ENCODE results near the gene SPINK8. TPM values are rescaled to one million over a fixed set of nuclear protein-coding genes. Genes with fewer than 3 reads are reported as not detected.

The SPINK8 gene
- polyA plus RNA-seq, 3 donors, result not detected

- Mint-ChIP-seq H3K9me3 (peaks cover under 1 to 16% (median 4%) of the 10 kb centered on the region in 7 donors), H3K36me3 (no peaks in the 10 kb centered on the region), H3K4me1 (peaks cover 34% of the 10 kb centered on the region), H3K4me3 (no peak overlapping the region), H3K27ac (no peak overlapping the region), H3K27me3 (ENCODE audit: low read depth in 3 of 3) (peaks cover 0 to 3% (median 1%) of the 10 kb centered on the region in 3 donors)
- Histone ChIP-seq H3K4me1 (ENCODE audit: control insufficient read depth in 1 of 2, insufficient read depth in 2 of 2, low read length in 2 of 2) (peaks cover 14 to 18% of the 10 kb centered on the region in 2 donors), H3K9ac (ENCODE audit: insufficient read depth, low read length, poor library complexity, severe bottlenecking) (no peak overlapping the region), H3K36me3 (replicated peaks in 1 of 2; ENCODE audit: control insufficient read depth in 1 of 2, insufficient read depth in 2 of 2, low read length in 2 of 2) (no peaks in the 10 kb centered on the region), H3K79me2 (ENCODE audit: insufficient read depth, low read length) (no peaks in the 10 kb centered on the region), H3K4me2 (replicated peaks; ENCODE audit: extremely low read depth, low read length, poor library complexity, severe bottlenecking) (no peak overlapping the region), H3K27ac (ENCODE audit: low read depth in 1 of 2, low read length in 2 of 2) (no peak overlapping the region), H2AFZ (ENCODE audit: insufficient read depth, low read depth, low read length, poor library complexity, severe bottlenecking) (no peak overlapping the region), H3K27me3 (ENCODE audit: control insufficient read depth in 2 of 2, insufficient read depth in 2 of 2, low read length in 2 of 2) (no peaks in the 10 kb centered on the region), H3K4me3 (replicated peaks in 1 of 3; ENCODE audit: low read depth in 2 of 3, low read length in 3 of 3) (no peak overlapping the region), H3K9me3 (replicated peaks in 1 of 2; ENCODE audit: control insufficient read depth in 1 of 2, insufficient read depth in 1 of 2, low read length in 2 of 2) (peaks cover 3 to 4% of the 10 kb centered on the region in 2 donors), H4K20me1 (ENCODE audit: insufficient read depth, low read length) (no peaks in the 10 kb centered on the region)
- intact Hi-C loops (cut with micrococcal nuclease), result no loop called here
- TF ChIP-seq CTCF (IDR thresholded peaks at IDR 0.05), result no peak
- DNase-seq, result no peak
These were observed 33.7 kb upstream of the SPINK8 start for GRCh38 chr3:48367201-48367600.

GRCh38 chr3:48364840-48365239, 31.4 kb upstream of the SPINK8 start:
- Mint-ChIP-seq H3K27ac (no peak overlapping the region), H3K9me3 (peaks cover 9 to 29% (median 16%) of the 10 kb centered on the region in 7 donors), H3K27me3 (ENCODE audit: low read depth in 3 of 3) (peaks cover 0 to 2% (median 1%) of the 10 kb centered on the region in 3 donors), H3K4me3 (no peak overlapping the region), H3K36me3 (no peaks in the 10 kb centered on the region), H3K4me1 (peaks cover 28% of the 10 kb centered on the region)
- Histone ChIP-seq H3K9me3 (replicated peaks in 1 of 2; ENCODE audit: control insufficient read depth in 1 of 2, insufficient read depth in 1 of 2, low read length in 2 of 2) (peaks cover 3 to 8% of the 10 kb centered on the region in 2 donors), H3K9ac (ENCODE audit: insufficient read depth, low read length, poor library complexity, severe bottlenecking) (no peak overlapping the region), H2AFZ (ENCODE audit: insufficient read depth, low read depth, low read length, poor library complexity, severe bottlenecking) (no peak overlapping the region), H3K79me2 (ENCODE audit: insufficient read depth, low read length) (no peaks in the 10 kb centered on the region), H3K36me3 (replicated peaks in 1 of 2; ENCODE audit: control insufficient read depth in 1 of 2, insufficient read depth in 2 of 2, low read length in 2 of 2) (no peaks in the 10 kb centered on the region), H3K27ac (ENCODE audit: low read depth in 1 of 2, low read length in 2 of 2) (no peak overlapping the region), H3K4me1 (ENCODE audit: control insufficient read depth in 1 of 2, insufficient read depth in 2 of 2, low read length in 2 of 2) (peaks cover 14 to 18% of the 10 kb centered on the region in 2 donors), H4K20me1 (ENCODE audit: insufficient read depth, low read length) (no peaks in the 10 kb centered on the region), H3K27me3 (ENCODE audit: control insufficient read depth in 2 of 2, insufficient read depth in 2 of 2, low read length in 2 of 2) (no peaks in the 10 kb centered on the region), H3K4me2 (replicated peaks; ENCODE audit: extremely low read depth, low read length, poor library complexity, severe bottlenecking) (no peak overlapping the region), H3K4me3 (replicated peaks in 1 of 3; ENCODE audit: low read depth in 2 of 3, low read length in 3 of 3) (no peak overlapping the region)
- no CpG with 5 or more reads among the region's 1 CpG for WGBS (ENCODE audit: insufficient coverage)
- no peak for DNase-seq
- intact Hi-C loops (cut with micrococcal nuclease), result no loop called here
- TF ChIP-seq CTCF (IDR thresholded peaks at IDR 0.05), result no peak
